BE2C (cell line): Measurements from ENCODE around the gene ZNF611.
A peak's percentile ranks its signal among the peaks of the same experiment; 100 is the strongest.
"Not testable (repeated sequence)": the region's sequence is repeated elsewhere in the genome, so short reads cannot be mapped to it uniquely, and the experiment has no call there.

ENCODE experiments used
- DNase-seq: peaks from one replicate; pipeline ENCODE4 v3.0.0-alpha.2; 2020
- H3K27me3 ChIP-seq: fragments of 250-450 bp; sonication (Bioruptor Pico); 2 replicates; pipeline ENCODE4 v1.5.1; 2020; ENCODE audit warnings: mild to moderate bottlenecking
- H3K36me3 ChIP-seq: fragments of 250-450 bp; sonication (Bioruptor Pico); 2 replicates; pipeline ENCODE4 v1.5.1; 2020; ENCODE audit warnings: mild to moderate bottlenecking
- H3K4me1 ChIP-seq: fragments of 250-450 bp; sonication (Bioruptor Pico); 2 replicates; pipeline ENCODE4 v1.5.1; 2020
- H3K4me3 ChIP-seq: 2 replicates; pipeline ENCODE4 v1.5.1; 2011; ENCODE audit warnings: low read depth, low read length
- H3K9me3 ChIP-seq: fragments of 250-450 bp; sonication (Bioruptor Pico); 2 replicates; pipeline ENCODE4 v1.5.1; 2020
- TF ChIP-seq, protein P1 (sequence below): IDR thresholded peaks from 2 replicates; pipeline ENCODE4 v1.5.1; 2012; ENCODE audit warnings: mild to moderate bottlenecking, low read depth, low read length

The ZNF611 gene

DNA sequence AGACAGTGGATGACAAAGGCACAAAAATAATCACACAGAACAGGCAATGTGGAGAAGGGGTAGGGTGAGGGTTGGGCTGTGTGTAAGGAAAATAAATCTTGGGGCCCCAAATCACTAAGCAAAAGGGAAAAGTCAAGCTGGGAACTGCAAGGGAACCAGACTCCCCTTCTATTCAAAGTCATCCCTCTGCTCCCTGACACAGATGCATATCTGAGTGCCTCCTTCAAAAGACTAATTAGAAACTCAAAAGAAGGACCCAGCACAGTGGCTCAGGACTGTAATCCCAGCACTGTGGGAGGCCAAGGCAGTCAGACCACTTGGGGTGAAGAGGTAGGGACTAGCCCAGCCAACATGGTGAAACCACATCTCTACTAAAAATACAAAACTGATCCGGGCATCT lies 18.3 kb downstream of the ZNF611 start:
- Histone ChIP-seq H3K4me1 (no peaks in the 10 kb centered on the region), H3K27me3 (no peaks in the 10 kb centered on the region), H3K36me3 (no peaks in the 10 kb centered on the region), H3K9me3 (no peaks in the 10 kb centered on the region), H3K4me3 (no peak overlapping the region)
- TF ChIP-seq, protein P1, sequence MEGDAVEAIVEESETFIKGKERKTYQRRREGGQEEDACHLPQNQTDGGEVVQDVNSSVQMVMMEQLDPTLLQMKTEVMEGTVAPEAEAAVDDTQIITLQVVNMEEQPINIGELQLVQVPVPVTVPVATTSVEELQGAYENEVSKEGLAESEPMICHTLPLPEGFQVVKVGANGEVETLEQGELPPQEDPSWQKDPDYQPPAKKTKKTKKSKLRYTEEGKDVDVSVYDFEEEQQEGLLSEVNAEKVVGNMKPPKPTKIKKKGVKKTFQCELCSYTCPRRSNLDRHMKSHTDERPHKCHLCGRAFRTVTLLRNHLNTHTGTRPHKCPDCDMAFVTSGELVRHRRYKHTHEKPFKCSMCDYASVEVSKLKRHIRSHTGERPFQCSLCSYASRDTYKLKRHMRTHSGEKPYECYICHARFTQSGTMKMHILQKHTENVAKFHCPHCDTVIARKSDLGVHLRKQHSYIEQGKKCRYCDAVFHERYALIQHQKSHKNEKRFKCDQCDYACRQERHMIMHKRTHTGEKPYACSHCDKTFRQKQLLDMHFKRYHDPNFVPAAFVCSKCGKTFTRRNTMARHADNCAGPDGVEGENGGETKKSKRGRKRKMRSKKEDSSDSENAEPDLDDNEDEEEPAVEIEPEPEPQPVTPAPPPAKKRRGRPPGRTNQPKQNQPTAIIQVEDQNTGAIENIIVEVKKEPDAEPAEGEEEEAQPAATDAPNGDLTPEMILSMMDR = no peak
- DNase-seq = no peak

DNA sequence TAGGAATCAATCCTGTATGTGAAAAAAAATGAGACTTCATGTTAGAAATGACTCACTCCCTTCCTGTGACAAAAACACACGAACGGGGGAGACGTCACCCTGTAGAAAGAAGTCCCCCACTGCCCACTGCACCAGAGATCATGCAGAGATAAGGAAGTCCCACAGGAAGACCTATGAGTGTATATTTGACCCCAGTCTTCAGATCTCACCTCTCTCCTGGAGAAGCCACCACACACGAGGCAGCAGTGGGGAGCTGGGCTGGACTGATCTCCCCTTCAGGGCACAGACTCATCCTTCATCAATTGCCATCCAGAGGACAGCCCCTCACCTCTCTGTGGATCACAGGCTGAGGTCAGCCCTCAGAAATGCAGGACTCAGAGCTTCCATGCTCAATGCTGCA lies 18.9 kb downstream of the ZNF611 start:
- H3K4me3 ChIP-seq, H3K4me1 ChIP-seq, H3K27me3 ChIP-seq, DNase-seq, H3K9me3 ChIP-seq, H3K36me3 ChIP-seq: not testable (repeated sequence)

DNA sequence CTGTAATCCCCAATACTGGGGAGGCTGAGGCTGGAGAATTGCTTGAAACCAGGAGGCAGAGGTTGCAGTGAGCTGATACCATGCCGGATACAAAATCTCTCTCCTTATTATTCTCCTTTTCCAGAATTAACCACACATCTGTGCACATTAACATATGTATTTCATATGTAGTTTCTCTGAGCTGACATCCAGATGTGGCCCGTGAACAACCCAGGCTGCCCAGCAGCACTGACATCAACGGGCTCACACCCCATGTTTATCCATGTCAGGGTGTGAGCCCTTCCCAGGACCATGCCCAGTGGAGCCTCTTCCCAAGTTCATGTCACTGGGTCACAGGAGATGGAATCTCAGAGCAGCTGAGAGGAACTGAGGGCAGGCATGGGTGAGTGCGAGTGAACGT lies 19.5 kb downstream of the ZNF611 start:
- DNase-seq, H3K9me3 ChIP-seq, H3K36me3 ChIP-seq, H3K27me3 ChIP-seq, H3K4me3 ChIP-seq, H3K4me1 ChIP-seq: not testable (repeated sequence)

DNA sequence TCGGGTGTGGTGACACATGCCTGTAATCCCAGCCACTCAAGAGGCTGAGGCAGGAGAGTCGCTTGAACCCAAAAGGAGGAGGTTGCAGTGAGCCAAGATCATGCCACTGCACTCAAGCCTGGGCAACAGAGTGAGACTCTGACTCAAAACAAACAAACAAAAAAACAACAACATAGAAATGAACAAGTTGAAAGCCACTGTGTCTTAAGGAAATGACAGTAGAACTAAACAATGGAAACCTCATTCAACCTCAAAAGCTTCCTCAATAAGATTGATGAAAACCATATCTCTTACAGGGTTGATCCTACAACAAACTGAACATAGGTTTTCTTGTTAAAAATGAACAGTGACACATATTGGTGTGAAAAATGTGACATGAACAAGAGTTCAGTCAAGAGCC lies 21.8 kb downstream of the ZNF611 start:
- not testable (repeated sequence) for H3K9me3 ChIP-seq, H3K36me3 ChIP-seq

DNA sequence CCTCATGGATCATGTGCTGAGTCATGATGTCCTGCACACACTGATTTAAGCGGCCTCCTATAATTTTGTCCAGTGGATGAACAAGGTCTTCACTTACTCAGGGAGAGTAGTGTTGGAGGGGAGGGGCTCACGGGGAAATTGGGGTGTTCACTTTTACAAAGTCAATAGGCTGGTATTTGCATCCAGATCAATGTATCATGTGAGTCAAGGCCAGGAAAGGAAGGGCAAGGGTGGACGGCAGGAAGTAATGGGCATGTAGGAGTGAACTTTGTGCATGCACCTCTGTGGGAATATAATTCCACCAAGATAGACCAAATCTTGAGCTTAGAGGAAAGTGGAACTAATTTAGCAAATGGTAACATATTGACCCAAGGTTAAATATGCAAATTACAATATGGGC lies 23.2 kb downstream of the ZNF611 start:
- not testable (repeated sequence) for H3K36me3 ChIP-seq, DNase-seq

More for the DNA sequence above, 21.8 kb downstream of the ZNF611 start:
- DNase-seq, H3K4me3 ChIP-seq, H3K4me1 ChIP-seq, H3K27me3 ChIP-seq: not testable (repeated sequence)

DNA sequence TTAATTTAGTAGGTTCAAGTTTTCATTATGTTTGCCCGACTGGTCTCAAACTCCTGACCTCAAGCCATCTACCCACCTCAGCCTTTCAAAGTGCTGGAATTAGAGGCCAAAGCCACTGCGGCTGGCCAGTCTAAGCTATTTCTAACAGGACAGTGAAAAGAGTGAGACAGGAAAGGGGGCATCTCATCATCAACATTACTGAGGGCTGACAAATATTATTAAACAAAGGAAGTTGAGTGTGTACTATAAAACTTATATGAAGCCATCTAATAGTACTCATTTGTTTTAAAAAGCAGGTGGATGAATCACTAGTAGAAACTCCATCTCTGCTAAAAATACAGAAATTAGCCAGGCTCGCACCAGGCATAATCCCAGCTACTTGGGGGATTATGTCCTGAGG lies 24.3 kb downstream of the ZNF611 start:
- TF ChIP-seq, protein P1 = no peak
- no peak overlapping the region for H3K4me3 ChIP-seq
- H3K9me3 ChIP-seq = no peaks in the 10 kb centered on the region

More for the DNA sequence above, 23.2 kb downstream of the ZNF611 start:
- not testable (repeated sequence) for H3K9me3 ChIP-seq, H3K4me3 ChIP-seq, H3K4me1 ChIP-seq, H3K27me3 ChIP-seq

DNA sequence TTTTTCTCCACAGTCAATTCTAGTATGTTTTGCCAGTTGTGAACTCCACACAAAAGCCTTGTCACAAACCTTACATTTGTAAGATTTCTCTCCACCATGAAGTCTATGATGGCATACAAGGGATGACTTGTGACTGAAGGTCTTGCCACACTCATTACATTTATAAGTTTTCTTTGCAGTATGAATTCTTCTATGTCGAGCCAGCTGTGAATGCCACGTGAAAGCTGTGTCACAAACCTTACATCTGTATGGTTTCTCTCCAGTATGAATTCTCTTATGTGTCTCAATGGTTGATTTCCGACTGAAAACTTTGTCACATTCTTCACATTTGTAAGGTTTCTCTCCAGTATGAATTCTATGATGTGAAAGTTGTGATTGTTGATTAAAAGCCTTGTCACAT lies 29.2 kb downstream of the ZNF611 start:
- H3K27me3 ChIP-seq, H3K4me1 ChIP-seq, H3K4me3 ChIP-seq, DNase-seq, H3K9me3 ChIP-seq, H3K36me3 ChIP-seq: not testable (repeated sequence)

More for the DNA sequence above, 24.3 kb downstream of the ZNF611 start:
- Histone ChIP-seq H3K4me1 (no peaks in the 10 kb centered on the region), H3K36me3 (no peaks in the 10 kb centered on the region), H3K27me3 (no peaks in the 10 kb centered on the region)
- no peak for DNase-seq

DNA sequence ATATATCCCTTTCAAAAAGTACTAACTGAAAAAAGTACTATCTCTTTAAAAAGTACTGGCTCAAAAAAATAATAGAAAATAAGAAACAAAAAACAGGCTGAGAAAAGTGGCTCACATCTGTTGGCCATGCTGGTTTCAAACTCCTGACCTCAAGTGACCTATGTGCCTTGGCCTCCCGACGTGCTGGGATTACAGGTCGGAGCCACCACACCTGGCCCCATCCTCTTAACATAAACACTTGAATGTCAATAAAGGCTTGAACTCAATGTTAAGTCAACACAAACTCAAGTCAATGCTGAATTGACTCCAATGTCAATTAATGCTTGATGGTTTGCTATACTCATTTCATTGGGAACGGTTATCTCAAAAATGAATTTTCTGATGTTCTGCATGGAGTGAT lies 30.9 kb downstream of the ZNF611 start:
- Histone ChIP-seq H3K36me3 (no peaks in the 10 kb centered on the region), H3K4me1 (no peaks in the 10 kb centered on the region), H3K27me3 (no peaks in the 10 kb centered on the region), H3K4me3 (no peak overlapping the region), H3K9me3 (no peaks in the 10 kb centered on the region)
- TF ChIP-seq, protein P1 = no peak
- no peak for DNase-seq

DNA sequence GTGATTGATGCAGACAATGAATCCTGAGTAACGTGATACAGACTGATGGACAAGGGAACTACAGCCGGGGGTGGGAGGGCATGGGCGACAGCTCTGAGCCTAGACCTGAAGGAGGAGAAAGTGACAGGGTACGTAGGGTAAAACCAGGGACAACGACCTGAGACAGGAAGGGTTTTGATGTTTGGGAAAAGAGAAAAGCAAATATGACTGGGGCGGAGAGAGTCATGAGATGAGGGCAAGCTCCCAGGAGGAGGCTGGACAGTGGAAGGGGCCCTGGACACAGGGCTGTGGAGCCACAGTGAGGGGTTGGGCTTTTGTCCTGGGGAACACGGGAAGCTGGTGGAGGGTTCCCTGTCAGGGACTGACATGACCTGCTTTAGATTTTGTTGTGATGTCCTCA lies 34.2 kb downstream of the ZNF611 start:
- Histone ChIP-seq H3K4me3 (no peak overlapping the region), H3K9me3 (no peaks in the 10 kb centered on the region), H3K36me3 (no peaks in the 10 kb centered on the region), H3K4me1 (no peaks in the 10 kb centered on the region), H3K27me3 (no peaks in the 10 kb centered on the region)
- TF ChIP-seq, protein P1 = no peak
- DNase-seq = no peak

DNA sequence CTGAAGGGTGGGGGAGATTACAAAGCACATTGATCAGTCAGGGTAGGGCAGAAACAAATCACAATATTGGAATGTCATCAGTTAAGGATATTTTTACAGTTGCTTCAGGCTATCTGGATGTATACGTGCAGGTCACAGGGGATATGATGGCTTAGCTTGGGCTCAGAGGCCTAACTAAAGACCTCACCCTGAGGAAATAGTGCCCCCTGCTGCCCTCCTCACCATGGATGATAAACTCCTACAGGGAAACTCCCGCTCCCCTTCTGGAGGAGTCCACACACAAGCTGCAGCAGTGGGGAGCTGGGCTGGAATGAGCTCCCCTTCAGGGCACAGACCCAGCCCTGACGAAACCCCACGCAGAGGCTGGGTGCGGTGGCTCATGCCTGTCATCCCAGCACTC lies 35.3 kb downstream of the ZNF611 start:
- not testable (repeated sequence) for H3K4me1 ChIP-seq, H3K4me3 ChIP-seq, H3K36me3 ChIP-seq, H3K27me3 ChIP-seq, H3K9me3 ChIP-seq
- DNase-seq = peak; percentile 19
